Prostate gland (tissue), 2 donors: ENCODE results near the gene NEURL1B.
A peak's percentile ranks its signal among the peaks of the same experiment; 100 is the strongest.

ENCODE experiments used
- CTCF ChIP-seq, 4 experiments: fragments of 200-600 bp in 2 of 4; fragments of 450-650 bp in 2 of 4; sonication (generic) in 2 of 4; IDR thresholded peaks; 1 replicate in 3 of 4; 2 replicates in 1 of 4; pipeline ENCODE4 v1.5.1; 2016 to 2019; ENCODE audit warnings: antibody characterized with exemption in 4 of 4, mild to moderate bottlenecking in 2 of 4, moderate library complexity in 2 of 4
- POLR2A ChIP-seq: fragments of 450-650 bp; IDR thresholded peaks from one replicate; pipeline ENCODE4 v1.6.1; 2016; ENCODE audit warnings: antibody characterized with exemption, mild to moderate bottlenecking
- POLR2AphosphoS5 ChIP-seq: sonication (generic); formaldehyde crosslinking; IDR thresholded peaks from one replicate; pipeline ENCODE4 v1.6.1; 2017; ENCODE audit warnings: antibody characterized with exemption

GRCh38 chr5:172716796-172717313 lies 75.8 kb downstream of the NEURL1B start:
- peak; percentile 88 to 99 (median 94) for TF ChIP-seq CTCF (IDR thresholded peaks at IDR 0.05)
- TF ChIP-seq POLR2A = no peak
- peak; percentile 58 for TF ChIP-seq POLR2AphosphoS5
